CD4-positive, alpha-beta T cell treated with Interleukin-21 for 1 hour (primary cell): ENCODE data around the gene MYLIP.
"Not testable (repeated sequence)": the region's sequence is repeated elsewhere in the genome, so short reads cannot be mapped to it uniquely, and the experiment has no call there.

Experiments
- DNase-seq: peaks from one replicate; pipeline ENCODE4 v3.0.0-alpha.2; 2020

MYLIP gene

GRCh38 chr6:16146028-16146427 is 17.1 kb downstream of the MYLIP start:
- DNase-seq: no peak

GRCh38 chr6:16146527-16146955 is 17.7 kb downstream of the MYLIP start:
- DNase-seq: no peak

GRCh38 chr6:16148498-16148897 is 19.6 kb downstream of the MYLIP start:
- DNase-seq: no peak

GRCh38 chr6:16149305-16149704 is 20.4 kb downstream of the MYLIP start:
- DNase-seq: no peak

GRCh38 chr6:16150098-16150497 is 21.2 kb downstream of the MYLIP start:
- no peak for DNase-seq

- DNase-seq: no peak
These were observed 24.4 kb downstream of the MYLIP start for GRCh38 chr6:16153211-16153820.

- DNase-seq: no peak
These were observed 26.0 kb downstream of the MYLIP start for GRCh38 chr6:16154904-16155303.

- DNase-seq: no peak
These were observed 28.6 kb downstream of the MYLIP start for GRCh38 chr6:16157492-16157891.

- DNase-seq: no peak
These were observed 29.0 kb downstream of the MYLIP start for GRCh38 chr6:16157909-16158308.

- no peak for DNase-seq
These were observed 30.2 kb downstream of the MYLIP start for GRCh38 chr6:16158943-16159557.

- no peak for DNase-seq
These were observed 31.9 kb downstream of the MYLIP start for GRCh38 chr6:16160794-16161193.

- peak; percentile 29 for DNase-seq
These were observed 33.1 kb downstream of the MYLIP start for GRCh38 chr6:16162003-16162402.

GRCh38 chr6:16163066-16163465 is 34.2 kb downstream of the MYLIP start:
- DNase-seq: no peak

- no peak for DNase-seq
These were observed 34.8 kb downstream of the MYLIP start for GRCh38 chr6:16163535-16164300.

GRCh38 chr6:16165641-16166040 is 36.8 kb downstream of the MYLIP start:
- no peak for DNase-seq

GRCh38 chr6:16166871-16167608 is 38.2 kb downstream of the MYLIP start:
- DNase-seq: no peak

GRCh38 chr6:16168121-16168520 is 39.2 kb downstream of the MYLIP start:
- DNase-seq: no peak

GRCh38 chr6:16168858-16169257 is 40.0 kb downstream of the MYLIP start:
- peak; percentile 45 for DNase-seq

- no peak for DNase-seq
These were observed 42.5 kb downstream of the MYLIP start for GRCh38 chr6:16171400-16171799.

- DNase-seq: no peak
These were observed 44.5 kb downstream of the MYLIP start for GRCh38 chr6:16173167-16173940.

- DNase-seq: no peak
These were observed 45.7 kb downstream of the MYLIP start for GRCh38 chr6:16174416-16175078.

GRCh38 chr6:16176600-16176999 is 47.7 kb downstream of the MYLIP start:
- DNase-seq: not testable (repeated sequence)
